Thyroid gland (tissue), 4 donors: ENCODE measurements around the gene NPAS4.

ENCODE experiments used
- CTCF ChIP-seq, 6 experiments: fragments of 200-600 bp in 3 of 6; fragments of 450-650 bp in 3 of 6; sonication (generic) in 3 of 6; IDR thresholded peaks; one replicate each; pipeline ENCODE4 v1.5.1; 2016 to 2019; ENCODE audit warnings: antibody characterized with exemption in 6 of 6, mild to moderate bottlenecking in 2 of 6, inconsistent platforms in 1 of 6, moderate library complexity in 1 of 6
- POLR2A ChIP-seq, 2 donors: fragments of 450-650 bp; IDR thresholded peaks; one replicate each; pipeline ENCODE4 v1.6.1; 2017; ENCODE audit warnings: antibody characterized with exemption in 2 of 2, mild to moderate bottlenecking in 2 of 2, moderate library complexity in 1 of 2

GRCh38 chr11:66418986-66419308, 1.9 kb upstream of the NPAS4 start:
- no peak for TF ChIP-seq CTCF (IDR thresholded peaks at IDR 0.05)
- TF ChIP-seq POLR2A (IDR thresholded peaks at IDR 0.05): no peak
